Esophagus squamous epithelium (tissue), 4 donors: ENCODE data around the gene UQCC2.

Experiments used
- POLR2A ChIP-seq, 4 donors: fragments of 450-650 bp; IDR thresholded peaks; one replicate each; pipeline ENCODE4 v1.6.1; 2017; ENCODE audit warnings: antibody characterized with exemption in 4 of 4, mild to moderate bottlenecking in 4 of 4, moderate library complexity in 3 of 4
- TF ChIP-seq, protein P1 (sequence below), 6 experiments: fragments of 450-650 bp in 4 of 6; fragments of 200-600 bp in 2 of 6; sonication (generic) in 2 of 6; IDR thresholded peaks; one replicate each; pipeline ENCODE4 v1.5.1; 2016 to 2019; ENCODE audit warnings: antibody characterized with exemption in 6 of 6, mild to moderate bottlenecking in 4 of 6, moderate library complexity in 4 of 6

DNA sequence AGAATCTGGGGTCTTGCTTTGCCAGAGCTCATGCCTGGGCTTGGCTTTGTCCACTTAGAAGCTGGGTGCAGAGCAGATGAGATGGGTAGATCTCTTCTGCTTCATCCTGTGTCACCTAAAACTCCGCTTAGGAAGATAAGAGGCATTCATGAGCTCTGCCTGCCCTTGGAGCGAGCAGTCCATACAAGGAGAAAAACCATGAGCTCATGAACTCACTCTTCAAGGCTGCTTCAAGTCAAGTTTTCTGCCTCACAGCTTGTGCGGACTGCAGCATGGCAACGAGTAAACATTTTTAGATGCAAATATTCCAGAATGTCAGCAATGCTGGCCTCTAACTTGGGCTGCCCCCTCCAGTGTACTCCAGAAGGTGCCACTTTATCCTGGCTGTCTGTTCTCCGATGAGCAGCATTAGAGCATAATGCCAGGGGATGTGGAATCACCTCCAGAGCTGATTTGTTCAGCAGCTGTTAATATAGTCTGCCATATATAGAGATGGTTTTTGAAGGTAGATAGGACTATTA, 10.7 kb upstream of the UQCC2 start:
- TF ChIP-seq, protein P1, sequence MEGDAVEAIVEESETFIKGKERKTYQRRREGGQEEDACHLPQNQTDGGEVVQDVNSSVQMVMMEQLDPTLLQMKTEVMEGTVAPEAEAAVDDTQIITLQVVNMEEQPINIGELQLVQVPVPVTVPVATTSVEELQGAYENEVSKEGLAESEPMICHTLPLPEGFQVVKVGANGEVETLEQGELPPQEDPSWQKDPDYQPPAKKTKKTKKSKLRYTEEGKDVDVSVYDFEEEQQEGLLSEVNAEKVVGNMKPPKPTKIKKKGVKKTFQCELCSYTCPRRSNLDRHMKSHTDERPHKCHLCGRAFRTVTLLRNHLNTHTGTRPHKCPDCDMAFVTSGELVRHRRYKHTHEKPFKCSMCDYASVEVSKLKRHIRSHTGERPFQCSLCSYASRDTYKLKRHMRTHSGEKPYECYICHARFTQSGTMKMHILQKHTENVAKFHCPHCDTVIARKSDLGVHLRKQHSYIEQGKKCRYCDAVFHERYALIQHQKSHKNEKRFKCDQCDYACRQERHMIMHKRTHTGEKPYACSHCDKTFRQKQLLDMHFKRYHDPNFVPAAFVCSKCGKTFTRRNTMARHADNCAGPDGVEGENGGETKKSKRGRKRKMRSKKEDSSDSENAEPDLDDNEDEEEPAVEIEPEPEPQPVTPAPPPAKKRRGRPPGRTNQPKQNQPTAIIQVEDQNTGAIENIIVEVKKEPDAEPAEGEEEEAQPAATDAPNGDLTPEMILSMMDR (IDR thresholded peaks at IDR 0.05): no peak
- TF ChIP-seq POLR2A (IDR thresholded peaks at IDR 0.05): no peak
